ENCODE data around the gene CLMN. TPM values are rescaled to one million over a fixed set of nuclear protein-coding genes. Genes with fewer than 3 reads are reported as not detected.

The CLMN gene
- total and polyA plus RNA-seq, 2 of the 13 experiments (the other 11 are each of a cell fraction or from before 2014, with no cell fraction given) = 15.1 to 16.7 TPM

GRCh38 chr14:95318399-95319311 is 1.1 kb downstream of the CLMN start (continued):
- TF ChIP-seq AKAP8 (CRISPR knock-in tag; IDR thresholded peaks at IDR 0.05) (0 out of 2 replicates have a peak, but pooled peaks have one; percentile 46), TSC22D2 (CRISPR knock-in tag; IDR thresholded peaks at IDR 0.05; ENCODE audit: borderline replicate concordance) (no peak), ZNF333 (CRISPR knock-in tag; IDR thresholded peaks at IDR 0.05; ENCODE audit: borderline replicate concordance) (no peak), GFI1 (CRISPR knock-in tag; IDR thresholded peaks at IDR 0.05; ENCODE audit: borderline replicate concordance) (peak; percentile 31; the same call in 1 of the 2 replicates), GZF1 (CRISPR knock-in tag; IDR thresholded peaks at IDR 0.05) (no peak), IRF9 (CRISPR knock-in tag; IDR thresholded peaks at IDR 0.05; ENCODE audit: borderline replicate concordance) (no peak), ZUFSP (CRISPR knock-in tag; IDR thresholded peaks at IDR 0.05; ENCODE audit: borderline replicate concordance) (no peak), SATB2 (CRISPR knock-in tag; IDR thresholded peaks at IDR 0.05) (no peak), CAMTA2 (CRISPR knock-in tag; IDR thresholded peaks at IDR 0.05; ENCODE audit: borderline replicate concordance) (no peak), ZNF598 (CRISPR knock-in tag; IDR thresholded peaks at IDR 0.05; ENCODE audit: borderline replicate concordance) (no peak), HNRNPL (IDR thresholded peaks at IDR 0.05; ENCODE audit: low read depth, low read length) (no peak), ZNF549 (CRISPR knock-in tag; IDR thresholded peaks at IDR 0.05) (no peak), ZSCAN21 (CRISPR knock-in tag; IDR thresholded peaks at IDR 0.05; ENCODE audit: borderline replicate concordance) (no peak), ZNF510 (CRISPR knock-in tag; IDR thresholded peaks at IDR 0.05; ENCODE audit: low read depth) (no peak), ZBTB4 (CRISPR knock-in tag; IDR thresholded peaks at IDR 0.05; ENCODE audit: borderline replicate concordance) (0 out of 2 replicates have a peak, but pooled peaks have one; percentile 64), ZNF83 (CRISPR knock-in tag; IDR thresholded peaks at IDR 0.05; ENCODE audit: borderline replicate concordance) (no peak), ZNF709 (CRISPR knock-in tag; IDR thresholded peaks at IDR 0.05) (no peak), DNMT3B (CRISPR knock-in tag; conservative IDR thresholded peaks at IDR 0.05) (no peak), ARNT2 (CRISPR knock-in tag; IDR thresholded peaks at IDR 0.05; ENCODE audit: low read depth) (no peak), ZNF441 (CRISPR knock-in tag; IDR thresholded peaks at IDR 0.05; ENCODE audit: borderline replicate concordance) (no peak), SPEN (CRISPR knock-in tag; IDR thresholded peaks at IDR 0.05; ENCODE audit: low read depth) (0 out of 2 replicates have a peak, but pooled peaks have one; percentile 17), ZNF33A (CRISPR knock-in tag; IDR thresholded peaks at IDR 0.05; ENCODE audit: borderline replicate concordance) (no peak)

All from HepG2 (cell line).